Left lung (tissue), 10 donors: ENCODE results near the gene CARD9. TPM values are rescaled to one million over a fixed set of nuclear protein-coding genes. Genes with fewer than 3 reads are reported as not detected.

Source experiments
- ATAC-seq: fragments of 200-7000 bp; cut with Tn5 transposase; one replicate; pipeline ENCODE4 v1.9.1; 2020; ENCODE audit warnings: moderate library complexity
- DNase-seq, 4 donors: peaks; one replicate each; pipeline ENCODE4 v3.0.0-alpha.2; 2013 to 2020
- H3K27ac ChIP-seq, 2 donors: fragments of 200-600 bp; sonication (generic) in 1 of 2; one replicate each; pipeline versions ENCODE4 v1.5.0 to v1.8.0; 2020 to 2021
- H3K27me3 ChIP-seq, 2 donors: fragments of 200-600 bp; sonication (generic) in 1 of 2; one replicate each; pipeline versions ENCODE4 v1.5.0 to v1.8.0; 2020 to 2021
- H3K36me3 ChIP-seq, 2 donors: fragments of 200-600 bp; sonication (generic) in 1 of 2; one replicate each; pipeline versions ENCODE4 v1.5.0 to v1.8.0; 2020 to 2021
- H3K4me1 ChIP-seq, 2 donors: fragments of 200-600 bp; one replicate each; pipeline ENCODE4 v1.8.0; 2021
- H3K4me3 ChIP-seq, 2 donors: fragments of 200-600 bp; sonication (generic) in 1 of 2; one replicate each; pipeline versions ENCODE4 v1.5.0 to v1.8.0; 2020 to 2021; ENCODE audit warnings: mild to moderate bottlenecking in 1 of 2
- H3K9me3 ChIP-seq, 2 donors: fragments of 200-600 bp; sonication (generic) in 1 of 2; one replicate each; pipeline versions ENCODE4 v1.5.0 to v1.8.0; 2020 to 2021
- CTCF ChIP-seq, 2 donors: fragments of 200-600 bp; sonication (generic) in 1 of 2; IDR thresholded peaks; one replicate each; pipeline versions ENCODE4 v1.5.0 to v1.8.0; 2021; ENCODE audit warnings: antibody characterized with exemption in 2 of 2
- intact Hi-C, 2 donors: fragments of 100-400 bp; cut with DNase I; formaldehyde crosslinking; loops; one replicate each; pipeline versions ENCODE4 v1.11.2 to v1.14.2; 2022
- polyA plus RNA-seq, 6 donors: library from polyadenylated mRNA; unstranded; fragments of 120-200 nt; gene quantifications; one replicate each; pipeline ENCODE4 v1.2.1, GENCODE V29; 2013; ENCODE audit not compliant: insufficient read length in 6 of 6
- total RNA-seq, 2 donors: library from RNA; stranded (reverse); fragmentation: NEBNext Ultra II Directional; extraction: Animal tissue kit (Norgen Biotek cat#: 25700); gene quantifications; one replicate each; pipeline ENCODE4 v1.2.1, GENCODE V29; 2021
- donor health status: DM: no; HTN: yes; CAD: no.
- donor health status: DM: no; HTN: no; CAD: no.

CARD9 gene
- total and polyA plus RNA-seq, 8 donors = 0.66 to 11.1 (median 1.4) TPM

- Histone ChIP-seq H3K27ac (no peak overlapping the region), H3K27me3 (no peaks in the 10 kb centered on the region), H3K36me3 (peaks cover 0 to 93% of the 10 kb centered on the region in 2 donors), H3K4me1 (peaks cover under 1 to 8% of the 10 kb centered on the region in 2 donors), H3K9me3 (no peaks in the 10 kb centered on the region), H3K4me3 (no peak overlapping the region)
- intact Hi-C loops = no loop called here
- DNase-seq (no peak), ATAC-seq (no peak)
- TF ChIP-seq CTCF (IDR thresholded peaks at IDR 0.05) = no peak
Measured at GRCh38 chr9:136393531-136393930, 20.1 kb upstream of the CARD9 start.

GRCh38 chr9:136392538-136393449, 19.3 kb upstream of the CARD9 start:
- intact Hi-C loops = no loop called here
- Histone ChIP-seq H3K27me3 (no peaks in the 10 kb centered on the region), H3K4me3 (no peak overlapping the region), H3K27ac (no peak overlapping the region), H3K4me1 (peaks cover 0 to under 1% of the 10 kb centered on the region in 2 donors), H3K9me3 (no peaks in the 10 kb centered on the region), H3K36me3 (peaks cover 0 to 95% of the 10 kb centered on the region in 2 donors)
- no peak for TF ChIP-seq CTCF (IDR thresholded peaks at IDR 0.05)
- DNase-seq = no peak
- no peak for ATAC-seq

- DNase-seq (no peak), ATAC-seq (no peak)
- no peaks in the 10 kb centered on the region for H3K4me1 ChIP-seq
Measured at GRCh38 chr9:136391737-136392537, 18.5 kb upstream of the CARD9 start.

GRCh38 chr9:136389396-136389795, 15.9 kb upstream of the CARD9 start:
- ATAC-seq = no peak
- intact Hi-C loops = no loop called here

More at GRCh38 chr9:136391737-136392537, 18.5 kb upstream of the CARD9 start:
- Histone ChIP-seq H3K27ac (no peak overlapping the region), H3K9me3 (no peaks in the 10 kb centered on the region), H3K4me3 (no peak overlapping the region), H3K36me3 (peaks cover 0 to 98% of the 10 kb centered on the region in 2 donors), H3K27me3 (no peaks in the 10 kb centered on the region)
- intact Hi-C loops = no loop called here
- TF ChIP-seq CTCF (IDR thresholded peaks at IDR 0.05) = no peak

More at GRCh38 chr9:136389396-136389795, 15.9 kb upstream of the CARD9 start:
- DNase-seq = no peak
- TF ChIP-seq CTCF (IDR thresholded peaks at IDR 0.05) = no peak
- Histone ChIP-seq H3K27ac (no peak overlapping the region), H3K4me1 (no peaks in the 10 kb centered on the region), H3K4me3 (no peak overlapping the region), H3K9me3 (no peaks in the 10 kb centered on the region), H3K27me3 (no peaks in the 10 kb centered on the region), H3K36me3 (peaks cover 0 to 95% of the 10 kb centered on the region in 2 donors)
